ENCODE data around the gene PARD3B.

- TF ChIP-seq CTCF (IDR thresholded peaks at IDR 0.05) (no peak), POLR2A (IDR thresholded peaks at IDR 0.05) (no peak)
Observed at GRCh38 chr2:205086662-205087061, 541.4 kb downstream of the PARD3B start.
